ENCODE measurements around the gene CASZ1.

DNA sequence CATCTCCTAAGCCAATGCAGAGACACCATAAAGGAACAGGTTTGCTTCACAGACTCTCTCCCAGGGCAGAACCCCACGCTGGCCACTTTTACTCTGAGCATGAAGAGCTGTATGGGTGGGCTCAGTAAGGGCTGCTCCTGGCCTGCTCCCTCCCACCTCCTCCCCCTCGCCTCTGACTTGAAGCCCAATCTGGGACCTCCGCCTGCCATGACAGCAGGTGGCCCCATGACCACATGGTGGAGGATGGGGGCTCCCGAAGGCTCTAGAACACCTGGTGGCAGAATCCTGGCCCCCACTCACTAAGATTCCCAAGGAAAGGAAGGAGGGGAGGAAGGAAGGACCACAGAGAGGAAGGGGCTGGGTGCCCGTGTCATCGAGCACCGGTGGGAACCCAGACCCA is 23.7 kb downstream of the CASZ1 start:
- no peak for TF ChIP-seq CTCF (IDR thresholded peaks at IDR 0.05)
- TF ChIP-seq EP300 (IDR thresholded peaks at IDR 0.05; ENCODE audit: low read depth), result no peak
- TF ChIP-seq POLR2A (IDR thresholded peaks at IDR 0.05), result no peak
